NK-92 treated with Interleukin-12 subunit alpha and Interleukin-12 subunit beta, amount 100 ng/mL, for 24 hours (cell line): ENCODE data around the gene MITD1.
A peak's percentile ranks its signal among the peaks of the same experiment; 100 is the strongest.
"Not testable (repeated sequence)": the region's sequence is repeated elsewhere in the genome, so short reads cannot be mapped to it uniquely, and the experiment has no call there.

ENCODE experiments used
- DNase-seq: peaks from one replicate; lab custom pipeline; 2025; lab: John Stamatoyannopoulos, UW

The MITD1 gene

DNA sequence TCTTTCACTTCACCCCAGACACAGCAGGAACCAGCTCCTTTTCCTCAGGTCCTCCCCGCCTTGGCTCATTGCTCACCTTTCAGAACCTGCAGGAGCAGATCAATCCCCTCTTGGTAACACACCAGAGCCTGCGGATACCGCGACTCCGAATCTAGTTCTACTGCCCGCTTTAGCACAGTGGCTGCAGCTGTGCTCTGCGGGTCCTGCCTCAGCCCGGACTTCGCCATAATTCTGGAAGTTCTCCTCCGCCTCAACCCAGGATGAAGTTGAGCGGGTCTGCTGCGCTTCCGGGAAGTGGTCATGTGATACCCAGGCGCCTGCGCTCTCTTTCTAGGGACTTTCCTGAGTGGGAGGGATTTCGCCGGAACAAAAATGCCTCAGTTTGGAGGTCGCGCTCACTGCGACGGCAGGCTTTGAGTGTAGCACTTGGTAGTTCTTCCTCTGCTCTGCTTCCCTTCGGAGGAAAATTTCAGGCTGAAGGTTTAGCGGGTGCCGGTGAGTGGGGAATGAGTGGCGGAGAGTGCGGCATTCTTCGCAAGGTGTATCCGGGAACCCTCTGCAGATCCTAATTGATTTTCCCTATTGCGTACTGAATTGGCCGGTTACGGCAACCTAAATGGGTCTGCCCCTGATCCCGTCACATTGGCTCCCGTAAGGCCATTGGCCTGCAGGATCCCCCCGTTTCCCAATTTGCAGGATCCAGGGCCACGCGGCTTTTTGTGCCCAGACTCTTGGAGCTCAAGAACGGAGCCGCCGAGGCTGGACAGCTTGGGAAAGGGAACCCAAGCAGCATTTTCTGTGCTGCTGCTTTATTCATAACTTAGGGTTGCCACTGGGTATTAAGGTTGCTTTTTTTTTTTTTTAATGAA lies at the start of gene MITD1, which contains the start of gene MRPL30:
TSS of gene MITD1 (minus strand) at position 304 of the 869 bp plus-strand sequence. CDS start at position 227, 77 bp downstream.
TSS of gene MRPL30 (plus strand) at position 430 of the 869 bp plus-strand sequence. CDS start 5,020 bp downstream, outside the sequence.
- peak; percentile 82 for DNase-seq

- no peak for DNase-seq
Measured at GRCh38 chr2:99217929-99218501, 37.2 kb upstream of the MITD1 start.

DNA sequence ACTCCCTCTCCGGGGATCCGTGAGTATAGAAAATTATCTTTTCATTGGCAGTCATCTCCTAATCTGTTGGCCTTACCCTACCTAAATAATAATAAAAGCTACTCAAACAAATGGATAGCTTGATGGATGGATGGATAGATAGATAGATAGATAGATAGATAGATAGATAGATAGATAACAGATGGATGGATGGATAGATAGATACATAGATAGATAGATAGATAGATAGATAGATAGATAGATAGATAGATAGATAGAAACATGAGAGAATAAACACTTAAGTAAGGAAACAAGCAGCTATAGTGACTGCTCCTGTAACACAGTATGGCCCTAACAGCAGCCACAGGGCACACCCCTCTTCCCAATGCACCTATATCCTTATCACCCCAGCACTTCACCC lies 35.2 kb upstream of the MITD1 start:
- no peak for DNase-seq

GRCh38 chr2:99205491-99205890 lies 24.6 kb upstream of the MITD1 start:
- no peak for DNase-seq

- no peak for DNase-seq
Measured at GRCh38 chr2:99201959-99202678, 21.3 kb upstream of the MITD1 start.

DNA sequence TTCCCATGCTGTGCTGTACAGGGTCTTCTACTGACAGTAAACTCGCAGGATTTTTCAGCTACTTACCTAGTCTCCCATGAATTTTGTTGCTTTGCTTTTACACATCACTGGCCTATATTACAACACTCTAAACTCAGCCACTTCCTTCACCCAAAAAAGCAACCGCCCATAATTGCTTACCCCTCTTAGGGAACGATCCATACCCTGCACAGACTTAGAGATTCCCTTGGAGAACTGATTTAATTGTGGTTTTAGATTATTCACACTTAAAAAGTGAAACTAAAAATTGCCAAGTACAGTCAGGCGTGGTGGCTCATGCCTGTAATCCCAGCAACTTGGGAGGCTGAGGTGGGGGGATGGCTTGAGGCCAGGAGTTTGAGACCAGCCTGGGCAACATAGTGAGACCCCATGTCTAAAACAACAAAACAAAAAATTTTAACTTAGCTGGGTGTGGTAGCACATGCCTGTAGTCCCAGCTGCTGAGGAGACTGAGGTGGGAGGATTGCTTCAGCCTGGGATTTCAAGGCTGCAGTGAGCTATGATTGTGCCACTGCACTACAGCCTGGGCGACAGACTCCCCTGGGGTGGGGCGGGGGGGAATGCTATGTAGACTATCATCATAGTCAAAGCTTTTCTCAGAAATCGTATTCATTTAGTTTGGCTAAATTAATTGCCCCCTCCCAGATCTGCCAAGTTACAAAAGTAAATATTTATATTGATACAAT lies 19.4 kb upstream of the MITD1 start:
- no peak for DNase-seq

DNA sequence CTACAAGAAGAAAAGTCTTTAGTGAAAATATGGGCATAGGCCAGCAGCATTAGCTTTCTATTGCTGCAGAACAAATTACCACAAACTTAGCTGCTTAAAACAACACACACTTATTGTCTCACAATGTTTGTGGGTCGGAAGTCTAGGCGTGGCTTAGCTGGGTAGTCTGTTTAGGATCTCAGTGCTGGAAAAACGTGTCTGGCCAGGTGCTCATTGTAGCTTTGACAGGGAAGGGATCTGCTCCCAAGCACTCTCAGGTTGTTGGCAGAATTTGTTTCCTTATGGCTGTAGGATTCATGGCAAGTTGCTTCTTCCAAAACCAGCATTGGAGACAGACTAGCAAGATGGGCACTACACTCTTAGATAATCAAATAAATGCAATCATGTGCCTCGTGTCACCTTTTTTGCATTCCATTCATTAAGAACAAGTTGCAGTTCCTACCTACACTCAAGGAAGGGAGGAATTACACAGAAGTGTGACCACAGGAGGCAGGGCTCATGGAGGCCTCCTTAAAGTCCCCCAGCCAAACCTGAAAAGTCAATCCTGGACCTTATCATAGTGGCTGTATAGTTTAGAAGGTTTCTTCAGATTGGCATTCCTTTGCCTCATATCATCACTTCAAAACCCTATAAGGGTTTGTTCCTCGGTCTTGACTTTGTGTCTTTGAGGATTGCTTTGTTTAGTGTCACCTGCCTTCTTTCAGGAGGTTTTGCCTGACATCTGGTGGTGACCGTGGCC lies 17.4 kb upstream of the MITD1 start:
- DNase-seq = no peak

- DNase-seq = not testable (repeated sequence)
Measured at GRCh38 chr2:99192364-99192763, 11.5 kb upstream of the MITD1 start.

DNA sequence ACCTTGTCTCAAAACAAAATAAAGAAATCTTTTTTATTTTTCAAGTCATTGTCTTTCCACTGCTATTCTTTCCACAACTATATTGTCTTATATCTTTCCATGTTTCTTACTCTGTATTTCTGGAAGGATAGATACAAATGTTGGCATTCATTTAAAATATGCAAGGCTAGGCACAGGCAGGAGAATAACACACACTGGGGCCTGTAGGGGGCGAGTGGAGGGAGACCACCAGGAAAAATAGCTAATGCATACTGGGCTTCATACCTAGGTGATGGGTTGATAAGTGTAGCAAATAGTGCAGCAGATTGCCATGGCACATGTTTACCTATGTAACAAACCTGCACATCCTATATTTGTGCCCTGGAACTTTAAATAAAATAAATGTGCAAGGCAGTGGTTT lies 9.7 kb upstream of the MITD1 start:
- DNase-seq = no peak

DNA sequence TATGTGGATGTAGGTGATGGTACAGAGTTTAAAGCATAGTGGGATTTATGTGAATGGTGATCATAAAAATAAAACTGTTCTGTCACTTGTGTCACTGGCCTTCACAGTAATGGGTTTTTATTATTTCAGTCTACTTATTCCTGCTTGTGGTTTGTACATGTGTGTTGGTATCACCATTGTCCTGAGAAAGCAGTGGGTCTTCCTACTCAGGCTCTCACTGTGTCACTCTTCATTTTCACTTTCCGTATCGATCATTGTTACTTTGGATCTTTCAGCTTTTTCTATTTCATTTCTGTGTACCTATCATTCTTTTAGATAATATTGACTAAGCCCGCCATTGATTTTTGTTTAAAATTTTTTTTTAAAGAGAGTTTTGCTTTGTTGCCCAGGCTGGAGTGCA lies 7.5 kb upstream of the MITD1 start:
- DNase-seq = no peak

DNA sequence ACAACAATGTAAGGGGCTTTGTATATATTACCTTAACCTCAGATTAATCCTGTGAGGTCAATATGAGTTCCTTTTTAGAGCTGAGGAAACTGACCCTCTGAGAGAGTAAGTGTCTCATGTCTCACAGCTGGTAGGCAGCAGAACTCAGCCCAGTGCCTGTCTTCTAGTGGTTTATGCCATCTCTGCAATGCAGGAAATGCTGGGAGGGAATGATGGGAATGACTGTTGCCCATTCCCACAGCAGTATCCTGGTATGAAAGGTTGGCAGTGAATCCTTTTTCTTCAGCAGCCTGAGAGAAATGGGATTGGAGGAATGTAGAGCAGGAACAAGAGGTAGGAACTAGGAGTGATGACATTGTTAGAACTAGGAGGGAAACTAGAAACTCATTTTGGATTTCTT lies 6.2 kb upstream of the MITD1 start:
- DNase-seq = no peak

DNA sequence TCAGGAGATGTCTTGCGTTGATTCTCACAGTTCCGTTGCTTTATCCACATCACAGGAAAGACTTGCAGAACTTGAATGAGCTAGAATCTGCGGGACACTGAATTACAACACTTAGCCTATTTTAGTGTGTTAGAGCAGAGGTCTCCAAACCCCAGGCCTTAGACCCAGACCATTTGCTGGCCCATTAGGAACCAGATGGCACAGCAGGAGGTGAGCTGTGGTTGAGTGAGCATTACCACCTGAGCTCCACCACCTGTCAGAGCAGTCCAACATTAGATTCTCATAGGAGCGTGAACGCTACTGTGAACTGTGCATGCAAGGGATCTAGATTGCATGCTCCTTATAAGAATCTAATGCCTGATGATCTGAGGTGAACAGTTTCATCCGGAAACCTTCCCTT lies 4.0 kb upstream of the MITD1 start:
- no peak for DNase-seq

GRCh38 chr2:99183025-99183424 lies 2.2 kb upstream of the MITD1 start:
- DNase-seq = no peak

DNA sequence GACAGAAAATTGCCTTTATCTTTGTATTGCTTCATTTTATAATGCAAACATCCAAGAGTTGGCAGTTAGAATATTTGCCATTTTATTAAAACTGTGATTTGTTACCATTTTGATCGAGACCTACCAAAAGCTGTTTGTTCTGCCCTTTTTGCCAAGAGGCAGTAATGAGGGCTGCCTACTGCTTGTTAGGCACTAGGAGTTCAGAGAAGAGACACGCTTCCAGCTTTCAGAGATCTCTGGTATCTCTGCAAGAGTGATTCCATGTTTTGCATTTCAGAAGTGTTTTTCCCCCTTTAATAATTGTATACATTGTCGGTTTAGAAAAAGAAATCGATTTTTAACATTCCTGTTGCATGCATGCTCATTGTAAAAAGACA lies 754 bp upstream of the MITD1 start:
- DNase-seq = no peak

- no peak for DNase-seq
Measured at GRCh38 chr2:99171377-99172140, 9.3 kb downstream of the MITD1 start.

GRCh38 chr2:99169534-99169933 lies 11.3 kb downstream of the MITD1 start:
- DNase-seq = no peak

DNA sequence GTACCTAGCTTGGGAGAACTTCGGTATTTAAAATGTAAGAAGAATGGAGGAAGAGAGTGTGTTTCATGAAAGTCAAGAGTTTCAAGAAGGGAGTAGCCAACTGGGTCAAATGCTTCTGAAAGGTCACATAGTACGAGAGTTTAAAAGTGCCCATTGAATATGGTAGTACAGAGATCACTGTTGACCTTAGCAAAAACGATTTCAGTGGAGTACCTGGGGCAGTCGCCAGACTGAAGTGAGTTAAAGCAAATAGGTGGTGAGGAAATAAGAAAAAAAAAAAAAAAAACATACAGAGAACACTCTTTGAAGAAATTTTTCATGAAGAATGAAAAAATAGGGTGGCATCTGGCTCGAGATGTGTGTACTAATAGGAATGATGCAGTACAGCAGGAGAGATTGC lies 14.6 kb downstream of the MITD1 start:
- no peak for DNase-seq

- no peak for DNase-seq
Measured at GRCh38 chr2:99159594-99159993, 21.3 kb downstream of the MITD1 start.

DNA sequence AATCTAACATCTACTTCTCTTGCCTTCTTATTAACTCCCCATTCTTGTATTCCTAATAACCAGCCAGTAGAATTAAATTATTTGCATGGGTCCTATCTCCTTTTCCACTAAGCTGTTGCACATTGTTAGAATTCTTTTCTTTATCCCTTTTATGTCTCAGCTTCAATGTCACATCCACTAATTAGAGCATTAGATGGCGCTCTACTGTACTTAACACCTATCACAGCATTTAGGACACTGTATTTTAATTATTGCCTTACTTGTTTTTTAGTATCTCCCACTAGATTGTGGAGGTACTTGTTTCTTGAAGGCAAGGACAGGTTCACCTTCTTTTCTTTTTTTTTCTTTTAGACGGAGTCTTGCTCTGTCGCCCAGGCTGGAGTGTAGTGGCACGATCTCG lies 22.3 kb downstream of the MITD1 start:
- no peak for DNase-seq

DNA sequence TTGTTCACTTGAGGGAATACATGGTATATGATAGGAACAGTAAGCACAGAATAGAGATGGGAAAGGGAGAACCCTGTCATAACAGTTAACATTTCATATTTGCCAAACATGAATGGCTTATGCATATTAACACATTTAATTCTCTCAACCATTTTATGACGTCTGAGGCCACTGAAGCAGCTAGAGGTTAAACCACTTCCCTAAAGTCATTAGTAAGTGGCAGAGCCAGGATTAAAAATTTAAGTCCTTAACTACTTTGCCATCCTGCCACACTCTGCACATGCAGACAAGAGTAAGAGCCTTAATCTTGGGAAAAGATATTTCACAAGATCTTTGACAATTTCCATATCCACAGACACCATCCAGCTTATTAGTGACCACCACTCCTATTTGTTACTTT lies 24.0 kb downstream of the MITD1 start:
- DNase-seq = no peak
